DND-41 (cell line): ENCODE measurements around the gene GRAMD4.

Source experiments
- ATAC-seq: fragments of 200-7000 bp; cut with Tn5 transposase; 3 replicates; pipeline ENCODE4 v1.9.1; 2021; ENCODE audit warnings: low read depth; ENCODE audit not compliant: insufficient read depth
- DNase-seq: peaks from one replicate; pipeline ENCODE4 v3.0.0-alpha.2; 2020
- H2AFZ ChIP-seq: 2 replicates; pipeline ENCODE4 v1.6.0; 2012; ENCODE audit warnings: low read depth, low read length
- H3K27ac ChIP-seq: 2 replicates; pipeline ENCODE4 v1.5.1; 2012; ENCODE audit warnings: low read length, inconsistent platforms
- H3K27me3 ChIP-seq: fragments of 200-600 bp; sonication (generic); 2 replicates; pipeline ENCODE4 v1.6.0; 2012; ENCODE audit warnings: low read length, mild to moderate bottlenecking, inconsistent platforms; ENCODE audit not compliant: insufficient read depth, poor library complexity
- H3K36me3 ChIP-seq: 2 replicates; pipeline ENCODE4 v1.5.1; 2012; ENCODE audit warnings: low read length, inconsistent platforms; ENCODE audit not compliant: insufficient read depth
- H3K4me1 ChIP-seq: 2 replicates; pipeline ENCODE4 v1.5.1; 2012; ENCODE audit warnings: mild to moderate bottlenecking, low read length; ENCODE audit not compliant: insufficient read depth
- H3K4me2 ChIP-seq: 2 replicates; pipeline ENCODE4 v1.6.0; 2012; ENCODE audit warnings: mild to moderate bottlenecking, moderate library complexity, low read length, inconsistent platforms; ENCODE audit not compliant: insufficient read depth
- H3K4me3 ChIP-seq, 2 experiments: fragments of 200-600 bp in 1 of 2; shearing (Covaris generic) in 1 of 2; 2 replicates each; pipeline ENCODE4 v1.5.1; 2012 to 2016; ENCODE audit warnings: inconsistent platforms in 2 of 2, low read length in 2 of 2, mild to moderate bottlenecking in 2 of 2, low read depth in 1 of 2, moderate library complexity in 1 of 2
- H3K79me2 ChIP-seq: 2 replicates; pipeline ENCODE4 v1.6.0; 2012; ENCODE audit warnings: low read length, inconsistent platforms; ENCODE audit not compliant: insufficient read depth
- H3K9ac ChIP-seq: 2 replicates; pipeline ENCODE4 v1.6.0; 2012; ENCODE audit warnings: low read depth, mild to moderate bottlenecking, inconsistent platforms, low read length, moderate library complexity
- H3K9me3 ChIP-seq: 2 replicates; pipeline ENCODE4 v1.5.1; 2012; ENCODE audit warnings: low read length, moderate library complexity, mild to moderate bottlenecking, inconsistent platforms; ENCODE audit not compliant: insufficient read depth, severe bottlenecking
- H4K20me1 ChIP-seq: 2 replicates; pipeline ENCODE4 v1.6.0; 2012; ENCODE audit warnings: low read length; ENCODE audit not compliant: insufficient read depth
- EZH2 ChIP-seq: IDR thresholded peaks from 3 replicates; pipeline ENCODE4 v1.6.1; 2012; ENCODE audit warnings: borderline replicate concordance, low read depth, mild to moderate bottlenecking, moderate library complexity, low read length, inconsistent platforms; ENCODE audit not compliant: severe bottlenecking
- TF ChIP-seq, protein P1 (sequence below): IDR thresholded peaks from 2 replicates; pipeline ENCODE4 v1.5.1; 2012; ENCODE audit warnings: borderline replicate concordance, low read length, moderate library complexity, mild to moderate bottlenecking; ENCODE audit not compliant: poor library complexity, severe bottlenecking; ENCODE audit errors: extremely low read depth

Gene GRAMD4

DNA sequence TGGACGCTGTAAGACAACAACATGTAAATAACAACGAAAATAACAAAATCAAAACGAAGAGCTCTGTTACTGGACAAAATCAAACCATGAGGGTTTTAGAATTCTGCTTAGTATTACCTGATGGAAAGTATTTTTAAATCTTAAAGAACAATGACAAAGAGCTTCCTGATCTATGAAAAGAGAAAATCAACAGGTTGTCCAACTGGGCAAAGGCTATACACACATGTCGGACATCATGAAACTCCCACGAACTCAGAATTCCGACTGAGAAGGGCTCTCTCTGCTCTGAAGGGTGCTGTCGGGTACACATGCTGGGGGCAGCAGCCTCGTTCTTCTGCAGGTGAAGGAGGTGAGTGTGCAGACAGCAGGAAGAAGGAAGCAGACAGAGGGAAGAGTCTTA is 92.1 kb downstream of the GRAMD4 start:
- no peak overlapping the region for H3K4me2 ChIP-seq
- ATAC-seq: no peak
- peaks cover 2% of the 10 kb centered on the region; the same call in 1 of the 2 replicates for H3K79me2 ChIP-seq
- peaks cover 8% of the 10 kb centered on the region; the same call in 1 of the 2 replicates for H4K20me1 ChIP-seq
- H2AFZ ChIP-seq: no peak overlapping the region
- TF ChIP-seq EZH2: no peak
- TF ChIP-seq, protein P1, sequence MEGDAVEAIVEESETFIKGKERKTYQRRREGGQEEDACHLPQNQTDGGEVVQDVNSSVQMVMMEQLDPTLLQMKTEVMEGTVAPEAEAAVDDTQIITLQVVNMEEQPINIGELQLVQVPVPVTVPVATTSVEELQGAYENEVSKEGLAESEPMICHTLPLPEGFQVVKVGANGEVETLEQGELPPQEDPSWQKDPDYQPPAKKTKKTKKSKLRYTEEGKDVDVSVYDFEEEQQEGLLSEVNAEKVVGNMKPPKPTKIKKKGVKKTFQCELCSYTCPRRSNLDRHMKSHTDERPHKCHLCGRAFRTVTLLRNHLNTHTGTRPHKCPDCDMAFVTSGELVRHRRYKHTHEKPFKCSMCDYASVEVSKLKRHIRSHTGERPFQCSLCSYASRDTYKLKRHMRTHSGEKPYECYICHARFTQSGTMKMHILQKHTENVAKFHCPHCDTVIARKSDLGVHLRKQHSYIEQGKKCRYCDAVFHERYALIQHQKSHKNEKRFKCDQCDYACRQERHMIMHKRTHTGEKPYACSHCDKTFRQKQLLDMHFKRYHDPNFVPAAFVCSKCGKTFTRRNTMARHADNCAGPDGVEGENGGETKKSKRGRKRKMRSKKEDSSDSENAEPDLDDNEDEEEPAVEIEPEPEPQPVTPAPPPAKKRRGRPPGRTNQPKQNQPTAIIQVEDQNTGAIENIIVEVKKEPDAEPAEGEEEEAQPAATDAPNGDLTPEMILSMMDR: no peak
- peaks cover 85% of the 10 kb centered on the region for H3K36me3 ChIP-seq
- H3K4me1 ChIP-seq: no peaks in the 10 kb centered on the region
- no peak overlapping the region for H3K4me3 ChIP-seq
- H3K9me3 ChIP-seq: no peaks in the 10 kb centered on the region
- H3K27me3 ChIP-seq: no peaks in the 10 kb centered on the region
- H3K9ac ChIP-seq: no peak overlapping the region
- DNase-seq: no peak
- no peak overlapping the region for H3K27ac ChIP-seq

DNA sequence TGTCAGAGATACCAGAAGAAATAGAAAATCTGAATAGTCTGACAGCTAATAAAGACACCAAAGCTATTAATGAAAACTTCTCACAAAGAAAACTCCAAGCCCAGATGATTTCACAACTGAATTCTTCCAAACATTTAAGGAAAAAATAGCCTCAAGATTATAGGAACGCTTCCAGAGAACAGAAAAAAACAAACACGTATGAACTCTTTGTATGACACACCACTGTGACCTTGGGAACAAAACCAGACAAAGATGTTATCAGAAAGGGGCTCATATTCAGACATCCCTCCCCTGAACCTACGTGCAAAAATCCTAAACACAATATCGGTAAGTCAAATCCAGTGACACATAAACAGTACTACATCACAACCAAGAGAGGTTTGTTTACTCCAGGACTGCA is 94.4 kb downstream of the GRAMD4 start:
- ATAC-seq (no peak), DNase-seq (no peak)
- no peak overlapping the region for H3K27ac ChIP-seq
- H3K79me2 ChIP-seq: peaks cover 4% of the 10 kb centered on the region; the same call in 1 of the 2 replicates
- no peak overlapping the region for H3K4me2 ChIP-seq
- no peaks in the 10 kb centered on the region for H3K27me3 ChIP-seq
- no peaks in the 10 kb centered on the region for H3K4me1 ChIP-seq
- H3K36me3 ChIP-seq: peaks cover 85% of the 10 kb centered on the region
- no peak overlapping the region for H2AFZ ChIP-seq
- H3K9ac ChIP-seq: no peak overlapping the region
- H4K20me1 ChIP-seq: no peaks in the 10 kb centered on the region
- TF ChIP-seq, protein P1: no peak
- TF ChIP-seq EZH2: no peak
- no peak overlapping the region for H3K4me3 ChIP-seq
- H3K9me3 ChIP-seq: no peaks in the 10 kb centered on the region

DNA sequence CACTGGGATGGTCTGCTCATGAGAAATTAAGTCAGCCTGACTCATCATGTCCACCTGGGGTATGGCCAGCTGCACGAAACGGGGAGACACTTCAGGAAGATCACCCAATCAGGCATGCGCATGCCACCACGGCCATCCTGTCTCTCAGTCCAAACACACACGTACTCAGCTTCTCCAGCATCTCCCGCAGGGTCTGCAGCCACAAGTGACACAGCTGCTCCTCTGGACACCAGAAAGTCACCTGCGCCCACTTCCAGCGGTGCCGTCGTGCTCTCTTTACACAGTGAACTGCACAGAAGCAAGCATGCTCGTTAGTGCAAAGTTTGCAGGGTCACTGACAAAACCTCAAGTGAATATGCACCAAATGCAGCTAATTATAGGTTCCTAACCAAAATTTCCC is 99.7 kb downstream of the GRAMD4 start:
- Histone ChIP-seq H3K36me3 (peaks cover 73% of the 10 kb centered on the region), H3K79me2 (peaks cover 36% of the 10 kb centered on the region), H3K4me1 (no peaks in the 10 kb centered on the region), H3K9ac (no peak overlapping the region), H2AFZ (no peak overlapping the region), H3K27ac (no peak overlapping the region), H4K20me1 (peaks cover 24% of the 10 kb centered on the region), H3K4me3 (no peak overlapping the region), H3K9me3 (no peaks in the 10 kb centered on the region), H3K4me2 (no peak overlapping the region), H3K27me3 (no peaks in the 10 kb centered on the region)
- DNase-seq (no peak), ATAC-seq (no peak)
- TF ChIP-seq, protein P1: no peak
- no peak for TF ChIP-seq EZH2
